ENCODE data around the gene SWI5.

The SWI5 gene

GRCh38 chr9:128252317-128253139, 23.5 kb upstream of the SWI5 start:
- no peak for DNase-seq (ENCODE audit: low read depth)

GRCh38 chr9:128253140-128253990, 22.7 kb upstream of the SWI5 start:
- no peak for DNase-seq (ENCODE audit: low read depth)

- no peak for DNase-seq (ENCODE audit: low read depth)
Measured at GRCh38 chr9:128253991-128254346, 22.1 kb upstream of the SWI5 start.

GRCh38 chr9:128254362-128254761, 21.7 kb upstream of the SWI5 start:
- DNase-seq (ENCODE audit: low read depth): no peak

GRCh38 chr9:128254855-128255759, 21.0 kb upstream of the SWI5 start:
- DNase-seq (ENCODE audit: low read depth): no peak

- no peak for DNase-seq (ENCODE audit: low read depth)
Measured at GRCh38 chr9:128257086-128257825, 18.8 kb upstream of the SWI5 start.

- no peak for DNase-seq (ENCODE audit: low read depth)
Measured at GRCh38 chr9:128257907-128258306, 18.2 kb upstream of the SWI5 start.

- DNase-seq (ENCODE audit: low read depth): no peak
Measured at GRCh38 chr9:128258326-128258725, 17.8 kb upstream of the SWI5 start.

- no peak for DNase-seq (ENCODE audit: low read depth)
Measured at GRCh38 chr9:128259156-128259555, 16.9 kb upstream of the SWI5 start.

GRCh38 chr9:128260340-128260739, 15.7 kb upstream of the SWI5 start:
- no peak for DNase-seq (ENCODE audit: low read depth)

- DNase-seq (ENCODE audit: low read depth): no peak
Measured at GRCh38 chr9:128262687-128263086, 13.4 kb upstream of the SWI5 start.

- DNase-seq (ENCODE audit: low read depth): no peak
Measured at GRCh38 chr9:128265348-128265847, 10.7 kb upstream of the SWI5 start.

- no peak for DNase-seq (ENCODE audit: low read depth)
Measured at GRCh38 chr9:128266868-128267590, 9.0 kb upstream of the SWI5 start.

- no peak for DNase-seq (ENCODE audit: low read depth)
Measured at GRCh38 chr9:128271112-128271511, 5.0 kb upstream of the SWI5 start.

GRCh38 chr9:128271512-128271911, 4.6 kb upstream of the SWI5 start:
- DNase-seq (ENCODE audit: low read depth): no peak

- DNase-seq (ENCODE audit: low read depth): no peak
Measured at GRCh38 chr9:128274245-128274644, 1.8 kb upstream of the SWI5 start.

- no peak for DNase-seq (ENCODE audit: low read depth)
Measured at GRCh38 chr9:128275198-128276007, 673 bp upstream of the SWI5 start, which contains the start of gene GOLGA2. TSS of gene GOLGA2 (minus strand) at chr9:128276007. CDS start at chr9:128275976, 31 bp downstream.

GRCh38 chr9:128276574-128277270, 646 bp downstream of the SWI5 start:
- DNase-seq (ENCODE audit: low read depth): no peak

Measured in stimulated activated CD8-positive, alpha-beta memory T cell treated with anti-CD3 and anti-CD28 coated beads, Interleukin-12 subunit alpha, Interleukin-12 subunit beta, amount 100 ng/mL, for 1 hour (primary cell).